Measurements from ENCODE around the gene ZC3H4. TPM values are rescaled to one million over a fixed set of nuclear protein-coding genes. Genes with fewer than 3 reads are reported as not detected.
A peak's percentile ranks its signal among the peaks of the same experiment; 100 is the strongest.

ZC3H4 gene
- total and polyA plus RNA-seq, 2 of the 8 experiments (the other 6 are each of a cell fraction or from before 2014, with no cell fraction given): 6.6 to 92.0 TPM

DNA sequence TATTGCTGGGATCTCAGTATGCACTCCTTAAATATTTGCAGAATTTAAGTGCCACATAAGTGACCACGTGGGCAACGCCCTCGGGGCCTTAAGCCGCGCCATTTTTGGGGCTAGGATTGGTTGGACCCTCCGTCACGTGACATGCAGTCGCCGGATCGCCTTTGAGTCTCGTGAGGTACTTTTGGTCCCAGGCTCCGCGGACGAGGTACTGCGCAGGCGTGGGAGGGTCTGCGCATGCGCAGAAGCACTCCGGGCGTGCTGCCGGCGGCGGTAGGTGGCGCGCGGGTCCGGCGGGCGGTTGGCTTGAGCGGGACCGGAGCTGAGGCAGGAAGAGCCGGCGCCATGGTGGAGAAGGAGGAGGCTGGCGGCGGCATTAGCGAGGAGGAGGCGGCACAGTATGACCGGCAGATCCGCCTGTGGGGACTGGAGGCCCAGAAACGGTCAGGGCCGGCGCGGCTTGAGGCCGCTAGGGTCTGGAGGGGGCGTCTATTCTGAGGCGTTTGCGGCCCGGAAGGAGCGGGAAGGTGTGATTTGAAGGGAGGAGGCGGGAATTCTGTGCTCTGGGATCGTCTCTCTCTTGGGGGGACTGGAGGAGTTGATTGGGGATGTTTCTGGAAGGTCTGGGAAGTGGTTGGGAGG, 17.1 kb upstream of the ZC3H4 start, which contains the start of gene SAE1 (continued):
- 0 out of 2 replicates have a peak, but pooled peaks have one; percentile 11 for TF ChIP-seq KDM5A (IDR thresholded peaks at IDR 0.05; ENCODE audit: low read length)
- peak; percentile 79 for TF ChIP-seq NRF1 (IDR thresholded peaks at IDR 0.05; ENCODE audit: low read depth, low read length)
- TF ChIP-seq, protein P1, sequence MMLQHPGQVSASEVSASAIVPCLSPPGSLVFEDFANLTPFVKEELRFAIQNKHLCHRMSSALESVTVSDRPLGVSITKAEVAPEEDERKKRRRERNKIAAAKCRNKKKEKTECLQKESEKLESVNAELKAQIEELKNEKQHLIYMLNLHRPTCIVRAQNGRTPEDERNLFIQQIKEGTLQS (IDR thresholded peaks at IDR 0.05; ENCODE audit: insufficient read depth, low read depth, low read length): peak; percentile 96
